Vagina (tissue), 2 donors: ENCODE data around the gene HAUS6. TPM values are rescaled to one million over a fixed set of nuclear protein-coding genes. Genes with fewer than 3 reads are reported as not detected.
A peak's percentile ranks its signal among the peaks of the same experiment; 100 is the strongest.

Experiments
- DNase-seq, 2 donors: peaks; one replicate each; pipeline ENCODE4 v3.0.0-alpha.2; 2017; ENCODE audit errors: extremely low spot score in 2 of 2
- H3K27ac ChIP-seq: fragments of 200-600 bp; sonication (generic); one replicate; pipeline ENCODE4 v1.5.1; 2019
- H3K27me3 ChIP-seq: fragments of 200-600 bp; sonication (generic); one replicate; pipeline ENCODE4 v1.5.1; 2019
- H3K36me3 ChIP-seq, 2 donors: fragments of 200-600 bp; sonication (generic); one replicate each; pipeline ENCODE4 v1.5.1; 2017 to 2019
- H3K4me1 ChIP-seq: fragments of 200-600 bp; sonication (generic); one replicate; pipeline ENCODE4 v1.5.1; 2019
- H3K4me3 ChIP-seq, 2 donors: fragments of 200-600 bp; sonication (generic); 1 replicate in 1 of 2; 2 replicates in 1 of 2; pipeline ENCODE4 v1.5.1; 2016 to 2019
- H3K9me3 ChIP-seq: fragments of 200-600 bp; sonication (generic); one replicate; pipeline ENCODE4 v1.5.1; 2019
- POLR2A ChIP-seq, 2 donors: fragments of 450-650 bp; IDR thresholded peaks; one replicate each; pipeline ENCODE4 v1.6.1; 2017; ENCODE audit warnings: antibody characterized with exemption in 2 of 2, mild to moderate bottlenecking in 2 of 2, moderate library complexity in 2 of 2
- POLR2AphosphoS5 ChIP-seq, 2 donors: sonication (generic); formaldehyde crosslinking; IDR thresholded peaks; one replicate each; pipeline ENCODE4 v1.9.0; 2017; ENCODE audit warnings: antibody characterized with exemption in 2 of 2, mild to moderate bottlenecking in 2 of 2, low read depth in 1 of 2; ENCODE audit not compliant: insufficient read depth in 1 of 2
- intact Hi-C: fragments of 100-400 bp; cut with DNase I; formaldehyde crosslinking; loops from one replicate; pipeline ENCODE4 v1.15.1; 2023
- total RNA-seq: library from RNA; depleted of rRNA; stranded (reverse); fragments of >200 nt; gene quantifications from one replicate; pipeline ENCODE4 v1.2.3, GENCODE V29; 2016
- TF ChIP-seq, protein P1 (sequence below), 3 experiments: fragments of 450-650 bp in 2 of 3; fragments of 200-600 bp in 1 of 3; sonication (generic) in 1 of 3; IDR thresholded peaks; one replicate each; pipeline ENCODE4 v1.5.1; 2017 to 2019; ENCODE audit warnings: antibody characterized with exemption in 3 of 3, mild to moderate bottlenecking in 2 of 3, moderate library complexity in 2 of 3

HAUS6 gene
- total RNA-seq, 1 donor from 2014 or later: 7.1 TPM

DNA sequence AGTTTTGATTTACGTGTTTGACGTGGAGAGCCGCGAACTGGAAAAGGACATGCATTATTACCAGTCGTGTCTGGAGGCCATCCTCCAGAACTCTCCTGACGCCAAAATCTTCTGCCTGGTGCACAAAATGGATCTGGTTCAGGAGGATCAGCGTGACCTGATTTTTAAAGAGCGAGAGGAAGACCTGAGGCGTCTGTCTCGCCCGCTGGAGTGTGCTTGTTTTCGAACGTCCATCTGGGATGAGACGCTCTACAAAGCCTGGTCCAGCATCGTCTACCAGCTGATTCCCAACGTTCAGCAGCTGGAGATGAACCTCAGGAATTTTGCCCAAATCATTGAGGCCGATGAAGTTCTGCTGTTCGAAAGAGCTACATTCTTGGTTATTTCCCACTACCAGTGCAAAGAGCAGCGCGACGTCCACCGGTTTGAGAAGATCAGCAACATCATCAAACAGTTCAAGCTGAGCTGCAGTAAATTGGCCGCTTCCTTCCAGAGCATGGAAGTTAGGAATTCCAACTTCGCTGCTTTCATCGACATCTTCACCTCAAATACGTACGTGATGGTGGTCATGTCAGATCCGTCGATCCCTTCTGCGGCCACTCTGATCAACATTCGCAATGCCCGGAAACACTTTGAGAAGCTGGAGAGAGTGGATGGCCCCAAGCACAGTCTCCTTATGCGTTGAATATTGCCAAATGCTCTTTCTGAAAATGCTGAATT is 52.6 kb downstream of the HAUS6 start:
- DNase-seq: no peak

DNA sequence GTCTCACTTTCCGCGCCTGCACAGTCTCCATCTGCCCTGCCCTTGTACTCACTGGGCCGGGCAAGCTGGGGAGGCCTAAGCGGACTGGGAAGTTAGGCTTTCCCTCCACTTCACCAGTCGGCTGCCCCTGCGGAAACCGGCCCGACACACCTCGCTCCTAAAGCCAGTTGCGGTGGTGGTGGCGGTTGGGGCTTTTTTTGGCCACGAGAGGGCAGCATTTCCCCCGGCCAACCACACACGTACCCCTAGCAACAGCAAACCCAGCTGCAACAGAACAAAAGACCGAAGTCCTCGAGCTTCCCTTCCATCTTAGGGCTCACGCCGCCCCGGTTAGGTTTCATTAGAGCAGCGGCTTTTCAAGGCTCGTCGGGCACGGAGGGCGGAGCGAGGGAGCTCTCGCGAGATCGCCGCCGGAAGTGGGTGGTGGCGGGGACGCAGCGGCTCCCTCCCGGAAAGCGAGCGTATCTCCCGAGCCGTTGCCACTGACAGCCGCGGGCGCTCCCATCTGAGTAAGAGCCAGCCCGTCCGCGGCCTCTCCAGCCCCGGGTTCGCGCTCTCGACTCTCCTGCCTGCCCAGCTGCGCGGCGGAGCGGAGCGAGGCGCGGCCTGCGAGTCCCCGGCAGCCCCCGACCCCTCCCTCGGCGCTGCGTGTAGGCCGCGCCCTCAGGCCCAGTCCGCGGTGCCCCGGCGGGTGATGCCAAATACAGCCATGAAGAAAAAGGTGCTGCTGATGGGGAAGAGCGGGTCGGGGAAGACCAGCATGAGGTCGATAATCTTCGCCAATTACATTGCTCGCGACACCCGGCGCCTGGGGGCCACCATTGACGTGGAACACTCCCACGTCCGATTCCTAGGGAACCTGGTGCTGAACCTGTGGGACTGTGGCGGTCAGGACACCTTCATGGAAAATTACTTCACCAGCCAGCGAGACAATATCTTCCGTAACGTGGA is 53.5 kb downstream of the HAUS6 start, which contains the start of gene RRAGA:
RRAGA (plus strand) TSS at position 462 of the 951 bp plus-strand sequence; CDS start at position 695, 233 bp downstream.
- intact Hi-C loops: loop anchor here (2.0 to 10.0 kb wide), 2 partner anchors 54 to 126 kb away; partner anchors contain the start of gene HAUS6
- no peaks in the 10 kb centered on the region for H3K9me3 ChIP-seq
- H3K4me3 ChIP-seq: peak within 1 kb of the TSS; percentile 83 to 96

More for the DNA sequence above, 52.6 kb downstream of the HAUS6 start:
- TF ChIP-seq POLR2A (IDR thresholded peaks at IDR 0.05) (no peak), POLR2AphosphoS5 (IDR thresholded peaks at IDR 0.05; ENCODE audit: insufficient read depth in 1 of 2, low read depth in 1 of 2) (no peak)
- TF ChIP-seq, protein P1, sequence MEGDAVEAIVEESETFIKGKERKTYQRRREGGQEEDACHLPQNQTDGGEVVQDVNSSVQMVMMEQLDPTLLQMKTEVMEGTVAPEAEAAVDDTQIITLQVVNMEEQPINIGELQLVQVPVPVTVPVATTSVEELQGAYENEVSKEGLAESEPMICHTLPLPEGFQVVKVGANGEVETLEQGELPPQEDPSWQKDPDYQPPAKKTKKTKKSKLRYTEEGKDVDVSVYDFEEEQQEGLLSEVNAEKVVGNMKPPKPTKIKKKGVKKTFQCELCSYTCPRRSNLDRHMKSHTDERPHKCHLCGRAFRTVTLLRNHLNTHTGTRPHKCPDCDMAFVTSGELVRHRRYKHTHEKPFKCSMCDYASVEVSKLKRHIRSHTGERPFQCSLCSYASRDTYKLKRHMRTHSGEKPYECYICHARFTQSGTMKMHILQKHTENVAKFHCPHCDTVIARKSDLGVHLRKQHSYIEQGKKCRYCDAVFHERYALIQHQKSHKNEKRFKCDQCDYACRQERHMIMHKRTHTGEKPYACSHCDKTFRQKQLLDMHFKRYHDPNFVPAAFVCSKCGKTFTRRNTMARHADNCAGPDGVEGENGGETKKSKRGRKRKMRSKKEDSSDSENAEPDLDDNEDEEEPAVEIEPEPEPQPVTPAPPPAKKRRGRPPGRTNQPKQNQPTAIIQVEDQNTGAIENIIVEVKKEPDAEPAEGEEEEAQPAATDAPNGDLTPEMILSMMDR (IDR thresholded peaks at IDR 0.05): no peak
- intact Hi-C loops: loop anchor here (2.0 to 10.0 kb wide), 2 partner anchors 53 to 125 kb away; partner anchors contain the start of gene HAUS6
- no peaks in the 10 kb centered on the region for H3K36me3 ChIP-seq
- peak overlapping the region; percentile 83 to 96 for H3K4me3 ChIP-seq
- H3K27me3 ChIP-seq: no peaks in the 10 kb centered on the region
- H3K27ac ChIP-seq: peak overlapping the region; percentile 95
- peaks cover 39% of the 10 kb centered on the region for H3K4me1 ChIP-seq
- no peaks in the 10 kb centered on the region for H3K9me3 ChIP-seq

DNA sequence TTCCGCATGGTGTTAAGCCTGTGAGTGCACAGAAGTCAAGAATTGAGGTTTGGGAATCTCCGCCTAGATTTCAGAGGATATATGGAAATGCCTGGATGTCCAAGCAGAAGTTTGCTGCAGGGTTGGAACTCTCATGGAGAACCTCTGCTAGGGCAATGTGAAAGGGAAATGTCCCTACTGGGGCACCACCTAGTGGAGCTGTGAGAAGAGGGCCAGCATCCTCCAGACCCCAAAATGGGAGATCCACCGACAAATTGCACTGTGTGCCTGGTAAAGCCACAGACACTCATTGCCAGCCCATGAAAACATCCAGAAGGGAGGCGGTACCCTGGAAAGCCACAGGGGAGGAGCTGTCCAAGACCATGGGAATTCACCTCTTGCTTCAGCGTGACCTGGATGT is 66.1 kb downstream of the HAUS6 start:
- H3K4me3 ChIP-seq: no peak overlapping the region
- H3K27me3 ChIP-seq: no peaks in the 10 kb centered on the region
- H3K36me3 ChIP-seq: no peaks in the 10 kb centered on the region
- DNase-seq: no peak
- intact Hi-C loops: no loop called here
- TF ChIP-seq, protein P1 (IDR thresholded peaks at IDR 0.05): no peak
- TF ChIP-seq POLR2AphosphoS5 (IDR thresholded peaks at IDR 0.05; ENCODE audit: insufficient read depth in 1 of 2, low read depth in 1 of 2) (no peak), POLR2A (IDR thresholded peaks at IDR 0.05) (no peak)
- no peaks in the 10 kb centered on the region for H3K9me3 ChIP-seq
- H3K27ac ChIP-seq: no peak overlapping the region
- no peaks in the 10 kb centered on the region for H3K4me1 ChIP-seq

More for the DNA sequence above, 53.5 kb downstream of the HAUS6 start, which contains the start of gene RRAGA:
- no peaks in the 10 kb centered on the region for H3K27me3 ChIP-seq
- peak within 1 kb of the TSS; percentile 95 for H3K27ac ChIP-seq
- no peaks in the 10 kb centered on the region for H3K36me3 ChIP-seq
- peaks cover 39% of the 10 kb centered on the region for H3K4me1 ChIP-seq
- TF ChIP-seq, protein P1 (IDR thresholded peaks at IDR 0.05): peak; percentile 88 to 96 (median 88)
- TF ChIP-seq POLR2A (IDR thresholded peaks at IDR 0.05) (peak in 1 of 2 donors; percentile 75), POLR2AphosphoS5 (IDR thresholded peaks at IDR 0.05; ENCODE audit: insufficient read depth in 1 of 2, low read depth in 1 of 2) (peak; percentile 86 to 94)
- DNase-seq: peak in 1 of 2 donors; percentile 95

DNA sequence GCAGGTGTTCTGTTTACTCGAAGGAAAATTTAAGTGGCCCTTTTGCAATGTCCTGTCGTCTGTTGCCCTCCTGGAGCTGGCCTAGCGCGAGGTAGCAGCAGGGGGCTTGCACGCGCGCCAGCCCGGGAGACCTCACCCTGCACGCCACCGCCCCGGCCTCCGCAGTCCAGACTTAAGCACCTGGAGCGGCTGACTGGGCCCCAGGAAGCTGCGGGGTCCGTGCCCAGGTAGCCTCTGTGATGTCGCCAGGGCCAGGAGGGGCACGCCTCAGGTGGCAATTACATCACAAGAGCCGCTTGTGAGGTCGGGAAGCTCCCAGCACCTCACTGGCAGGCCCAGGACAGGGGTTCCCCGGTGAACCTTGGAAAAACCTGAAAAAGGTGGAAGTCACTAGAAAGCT is 69.7 kb downstream of the HAUS6 start, which contains the start of gene SAXO1:
SAXO1 (minus strand) TSS at position 195 of the 400 bp plus-strand sequence. CDS start 301 bp downstream, outside the sequence.
- Histone ChIP-seq H3K27me3 (no peaks in the 10 kb centered on the region), H3K27ac (no peak within 1 kb of the TSS), H3K9me3 (no peaks in the 10 kb centered on the region), H3K4me1 (no peaks in the 10 kb centered on the region), H3K36me3 (no peaks in the 10 kb centered on the region), H3K4me3 (no peak within 1 kb of the TSS)
- intact Hi-C loops: no loop called here
- TF ChIP-seq, protein P1 (IDR thresholded peaks at IDR 0.05): no peak
- TF ChIP-seq POLR2AphosphoS5 (IDR thresholded peaks at IDR 0.05; ENCODE audit: insufficient read depth in 1 of 2, low read depth in 1 of 2) (no peak), POLR2A (IDR thresholded peaks at IDR 0.05) (no peak)
- DNase-seq: no peak
